ENCODE data around the gene GOLGA8H. TPM values are rescaled to one million over a fixed set of nuclear protein-coding genes. Genes with fewer than 3 reads are reported as not detected.
"Not testable (repeated sequence)": the region's sequence is repeated elsewhere in the genome, so short reads cannot be mapped to it uniquely, and the experiment has no call there.

GOLGA8H gene
- total and polyA plus RNA-seq, 2 donors from 2014 or later: 0.43 to 0.88 TPM

DNA sequence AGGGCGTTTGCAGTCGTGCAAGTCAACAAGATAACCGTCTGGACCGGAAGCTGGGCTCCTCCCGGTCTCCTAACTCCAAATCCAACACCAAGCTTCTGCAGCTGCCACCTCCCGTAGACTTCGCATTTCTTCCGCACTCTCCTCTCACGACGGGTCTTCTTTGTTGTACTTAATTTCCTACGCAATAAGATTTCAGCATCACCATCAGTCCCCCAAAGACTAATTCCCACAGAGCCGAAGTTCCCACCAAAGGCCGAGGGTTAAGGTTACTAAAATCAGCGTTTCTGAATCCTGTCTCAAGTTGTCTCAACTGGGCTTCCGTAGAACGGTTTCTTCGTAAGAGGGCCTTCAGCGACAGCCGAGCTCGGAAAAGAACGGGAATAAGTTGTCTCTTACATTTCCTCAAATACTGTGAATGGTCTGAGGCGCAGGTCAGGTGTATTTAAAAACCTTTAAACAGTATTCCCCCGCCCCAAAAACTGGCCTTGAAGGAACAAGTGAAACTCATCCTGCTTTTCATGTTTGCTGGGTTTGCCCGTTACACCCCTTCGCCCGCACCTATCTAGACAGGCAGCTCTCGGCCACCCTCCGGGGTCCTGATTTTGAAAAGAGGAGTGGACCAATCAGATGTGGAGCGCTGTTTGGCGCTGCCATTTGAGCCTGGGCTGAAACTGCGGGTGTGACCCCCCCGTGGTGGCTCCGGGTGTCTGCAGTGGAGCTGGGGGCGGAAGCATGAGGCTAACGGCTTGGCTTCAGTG lies 21.8 kb downstream of the GOLGA8H start, which contains the start of gene ARHGAP11B:
TSS of gene ARHGAP11B (plus strand) at position 693 of the 758 bp plus-strand sequence.
- peak; percentile 95 to 100 (median 96) for DNase-seq
- peak within 1 kb of the TSS; percentile 76 to 95 (median 86) for H3K4me3 ChIP-seq (ENCODE audit: low read length in 3 of 3)
- FAIRE-seq: peak; percentile 8
- peak within 1 kb of the TSS; percentile 74 to 93 for H3K27ac ChIP-seq (ENCODE audit: low read depth in 2 of 2, low read length in 2 of 2)
- intact Hi-C loops (cut with DNase I); H3K9me3 ChIP-seq (ENCODE audit: control insufficient read depth in 2 of 3, insufficient read depth in 1 of 3, low read length in 3 of 3); H3K36me3 ChIP-seq (ENCODE audit: control insufficient read depth in 2 of 3, insufficient read depth in 3 of 3, low read length in 3 of 3); H3K4me1 ChIP-seq (ENCODE audit: control insufficient read depth in 2 of 3, insufficient read depth in 2 of 3, low read depth in 1 of 3, low read length in 3 of 3); H3K27me3 ChIP-seq (ENCODE audit: control insufficient read depth, insufficient read depth, low read length): not testable (repeated sequence)
- H3K9ac ChIP-seq (ENCODE audit: low read length in 3 of 3): peak within 1 kb of the TSS in 2 of 3 donors; percentile 78 to 89

DNA sequence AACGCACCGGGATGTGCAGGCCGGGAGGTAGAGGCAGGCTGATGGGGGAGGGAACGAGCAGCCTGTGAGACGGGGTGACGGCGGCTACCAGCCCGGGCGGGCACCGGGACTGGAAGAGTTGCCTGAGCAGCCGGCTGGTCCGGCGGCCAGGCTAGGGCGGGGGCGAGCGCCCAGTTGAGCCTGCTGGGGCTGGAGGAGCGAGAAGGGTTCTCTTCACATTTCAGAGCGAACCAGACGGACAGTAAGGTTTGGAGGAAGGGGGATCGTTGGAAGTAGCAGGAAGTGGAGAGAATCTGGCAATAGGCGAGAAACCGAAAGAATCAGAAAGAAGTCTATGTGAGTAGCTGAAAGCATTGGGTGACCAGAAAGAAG lies 22.4 kb downstream of the GOLGA8H start:
- Histone ChIP-seq H3K4me3 (ENCODE audit: low read length in 3 of 3) (peak overlapping the region; percentile 76 to 95 (median 86)), H3K9ac (ENCODE audit: low read length in 3 of 3) (peak overlapping the region in 1 of 3 donors; percentile 89)
- H3K27me3 ChIP-seq (ENCODE audit: control insufficient read depth, insufficient read depth, low read length); H3K36me3 ChIP-seq (ENCODE audit: control insufficient read depth in 2 of 3, insufficient read depth in 3 of 3, low read length in 3 of 3); FAIRE-seq; intact Hi-C loops (cut with DNase I); H3K27ac ChIP-seq (ENCODE audit: low read depth in 2 of 2, low read length in 2 of 2); H3K9me3 ChIP-seq (ENCODE audit: control insufficient read depth in 2 of 3, insufficient read depth in 1 of 3, low read length in 3 of 3); H3K4me1 ChIP-seq (ENCODE audit: control insufficient read depth in 2 of 3, insufficient read depth in 2 of 3, low read depth in 1 of 3, low read length in 3 of 3): not testable (repeated sequence)
- DNase-seq: peak in 4 of 5 donors; percentile 14 to 53 (median 41)

- H3K27ac ChIP-seq (ENCODE audit: low read depth in 2 of 2, low read length in 2 of 2); FAIRE-seq; H3K4me1 ChIP-seq (ENCODE audit: control insufficient read depth in 2 of 3, insufficient read depth in 2 of 3, low read depth in 1 of 3, low read length in 3 of 3); intact Hi-C loops (cut with DNase I); H3K36me3 ChIP-seq (ENCODE audit: control insufficient read depth in 2 of 3, insufficient read depth in 3 of 3, low read length in 3 of 3); H3K9me3 ChIP-seq (ENCODE audit: control insufficient read depth in 2 of 3, insufficient read depth in 1 of 3, low read length in 3 of 3); H3K27me3 ChIP-seq (ENCODE audit: control insufficient read depth, insufficient read depth, low read length): not testable (repeated sequence)
- peak in 2 of 5 donors; percentile 2 to 5 for DNase-seq
- Histone ChIP-seq H3K9ac (ENCODE audit: low read length in 3 of 3) (peak overlapping the region in 1 of 3 donors; percentile 89), H3K4me3 (ENCODE audit: low read length in 3 of 3) (peak overlapping the region; percentile 76 to 95 (median 86))
These were observed 22.8 kb downstream of the GOLGA8H start for GRCh38 chr15:30626632-30627031.

DNA sequence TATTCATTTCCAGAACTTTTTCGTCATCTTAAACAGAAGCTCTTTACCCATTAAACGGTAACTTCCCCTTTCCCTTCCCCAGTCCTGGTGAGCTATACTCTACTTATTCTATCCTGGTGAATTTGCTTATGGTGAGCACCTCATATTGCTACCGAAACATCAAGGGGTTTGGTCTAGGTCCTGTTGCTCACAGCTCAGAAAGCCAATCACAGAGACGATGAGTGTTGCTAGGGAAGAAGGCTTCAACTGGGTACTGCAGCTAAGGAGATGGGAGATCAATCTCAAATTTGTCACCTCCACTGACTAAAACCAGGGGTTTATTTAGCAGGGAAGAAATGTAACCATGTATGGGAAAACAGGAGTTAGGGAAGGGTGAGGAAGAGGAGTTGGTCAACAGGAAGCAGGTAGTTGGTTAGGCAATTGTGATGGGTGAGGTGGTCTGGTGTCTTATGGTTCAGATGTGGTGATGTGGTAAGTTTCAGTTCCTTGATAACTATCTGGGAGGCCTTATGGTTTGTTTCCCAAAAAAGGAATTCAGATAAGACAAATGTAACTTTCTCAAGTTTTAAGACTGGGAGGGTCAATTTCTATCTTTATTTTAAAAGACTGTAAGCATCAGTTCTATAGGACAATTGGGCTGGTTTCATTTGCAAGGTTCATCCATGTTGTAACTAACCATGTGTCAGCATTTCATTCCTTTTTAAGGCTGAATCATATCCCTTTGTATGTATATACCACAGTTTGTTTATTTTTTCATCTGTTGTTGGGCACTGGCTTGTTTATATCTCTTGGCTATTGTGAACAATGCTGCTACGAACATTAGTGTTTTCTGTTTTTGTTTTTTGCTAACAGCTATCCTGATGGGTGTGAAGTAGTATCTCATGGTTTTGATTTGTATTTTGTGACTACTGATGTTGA lies 46.4 kb downstream of the GOLGA8H start:
- no peaks in the 10 kb centered on the region for H3K36me3 ChIP-seq (ENCODE audit: control insufficient read depth in 2 of 3, insufficient read depth in 3 of 3, low read length in 3 of 3)
- DNase-seq: no peak
- H3K9me3 ChIP-seq (ENCODE audit: control insufficient read depth in 2 of 3, insufficient read depth in 1 of 3, low read length in 3 of 3): no peaks in the 10 kb centered on the region
- no peaks in the 10 kb centered on the region for H3K27me3 ChIP-seq (ENCODE audit: control insufficient read depth, insufficient read depth, low read length)
- H3K4me3 ChIP-seq (ENCODE audit: low read length in 3 of 3): no peak overlapping the region
- no peak for FAIRE-seq
- intact Hi-C loops (cut with DNase I): no loop called here
- no peaks in the 10 kb centered on the region for H3K4me1 ChIP-seq (ENCODE audit: control insufficient read depth in 2 of 3, insufficient read depth in 2 of 3, low read depth in 1 of 3, low read length in 3 of 3)
- no peak overlapping the region for H3K27ac ChIP-seq (ENCODE audit: low read depth in 2 of 2, low read length in 2 of 2)
- no peak overlapping the region for H3K9ac ChIP-seq (ENCODE audit: low read length in 3 of 3)
- TF ChIP-seq CTCF (IDR thresholded peaks at IDR 0.05; ENCODE audit: borderline replicate concordance, extremely low read depth, insufficient read depth): no peak

Data from kidney (tissue), 14 donors.